Ishikawa (cell line): Measurements from ENCODE around the gene AKAP11.

ENCODE experiments used
- CEBPB ChIP-seq: IDR thresholded peaks from 2 replicates; pipeline ENCODE4 v1.6.1; 2012
- CREB1 ChIP-seq: IDR thresholded peaks from 2 replicates; pipeline ENCODE4 v1.6.1; 2012; ENCODE audit warnings: low read depth
- EGR1 ChIP-seq: IDR thresholded peaks from 2 replicates; pipeline ENCODE4 v1.6.1; 2012
- EP300 ChIP-seq: IDR thresholded peaks from 2 replicates; pipeline ENCODE4 v1.6.1; 2012; ENCODE audit warnings: borderline replicate concordance
- FOXM1 ChIP-seq: IDR thresholded peaks from 2 replicates; pipeline ENCODE4 v1.6.1; 2012; ENCODE audit warnings: low read depth, borderline replicate concordance
- MAX ChIP-seq: IDR thresholded peaks from 2 replicates; pipeline ENCODE4 v1.6.1; 2012
- NFIC ChIP-seq: IDR thresholded peaks from 2 replicates; pipeline ENCODE4 v1.6.1; 2012
- RAD21 ChIP-seq: IDR thresholded peaks from 2 replicates; pipeline ENCODE4 v1.6.1; 2012; ENCODE audit warnings: low read depth
- REST ChIP-seq: IDR thresholded peaks from 2 replicates; pipeline ENCODE4 v1.6.1; 2012; ENCODE audit warnings: low read depth, mild to moderate bottlenecking
- TAF1 ChIP-seq: IDR thresholded peaks from 2 replicates; pipeline ENCODE4 v1.6.1; 2012; ENCODE audit warnings: low read depth, mild to moderate bottlenecking
- TEAD4 ChIP-seq: IDR thresholded peaks from 2 replicates; pipeline ENCODE4 v1.6.1; 2012
- USF1 ChIP-seq: IDR thresholded peaks from 2 replicates; pipeline ENCODE4 v1.6.1; 2012
- YY1 ChIP-seq: IDR thresholded peaks from 2 replicates; pipeline ENCODE4 v1.6.1; 2012; ENCODE audit warnings: low read depth

GRCh38 chr13:42354241-42355091 is 82.5 kb downstream of the AKAP11 start:
- TF ChIP-seq EGR1 (no peak), REST (no peak), TEAD4 (no peak), NFIC (no peak), CEBPB (no peak), YY1 (no peak), EP300 (no peak), RAD21 (no peak), TAF1 (no peak), CREB1 (no peak), FOXM1 (no peak), MAX (no peak), USF1 (no peak)
